GM21528 (cell line): Measurements from ENCODE around the gene KRTAP10-7.

Source experiments
- ATAC-seq: cut with Tn5 transposase; IDR thresholded peaks from one replicate; pipeline ENCODE4 v1.9.1; 2021; ENCODE audit warnings: mild to moderate bottlenecking, moderate library complexity; ENCODE audit not compliant: unreplicated experiment, low FRiP score

KRTAP10-7 gene

DNA sequence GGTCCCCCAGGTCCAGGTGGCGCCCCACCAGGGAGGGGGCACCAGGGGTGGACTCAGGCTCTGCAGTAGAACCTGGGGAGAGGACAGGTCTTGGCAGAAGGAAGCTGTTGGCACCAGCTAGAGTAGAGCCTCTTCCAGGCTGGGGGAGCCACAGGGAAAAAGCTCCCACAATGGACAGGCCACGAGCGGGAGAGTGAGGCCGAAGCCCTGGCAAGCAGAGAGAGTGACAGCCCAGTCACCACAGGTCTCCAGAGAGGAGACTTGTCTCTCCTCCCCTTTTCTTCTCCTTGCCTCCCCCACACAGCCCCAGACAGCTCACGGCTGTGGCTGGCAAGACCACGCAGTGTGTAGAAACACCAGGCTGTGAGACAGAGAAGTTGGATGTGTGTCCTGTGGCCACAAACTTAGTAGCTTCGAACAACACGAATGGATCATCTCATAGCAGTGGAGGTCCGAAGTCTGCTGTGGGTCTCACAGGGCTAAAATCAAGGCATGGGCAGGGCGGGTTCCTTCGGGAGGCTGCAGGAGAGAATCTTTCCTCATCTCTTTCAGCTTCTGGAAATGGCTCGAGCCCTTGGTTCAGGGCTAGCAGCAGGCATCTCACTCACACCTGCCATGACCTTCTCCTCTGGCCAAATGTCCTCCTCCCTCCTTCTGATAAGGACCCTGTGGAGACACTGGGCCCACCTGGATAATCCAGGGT is 50.7 kb downstream of the KRTAP10-7 start:
- ATAC-seq = no peak
